Activated CD4-positive, alpha-beta T cell treated with anti-CD3 and anti-CD28 coated beads for 4 hours (primary cell): Measurements from ENCODE around the gene SMIM1.

Source experiments
- DNase-seq, 2 donors: peaks; one replicate each; pipeline ENCODE4 v3.0.0-alpha.2; 2020

The SMIM1 gene

DNA sequence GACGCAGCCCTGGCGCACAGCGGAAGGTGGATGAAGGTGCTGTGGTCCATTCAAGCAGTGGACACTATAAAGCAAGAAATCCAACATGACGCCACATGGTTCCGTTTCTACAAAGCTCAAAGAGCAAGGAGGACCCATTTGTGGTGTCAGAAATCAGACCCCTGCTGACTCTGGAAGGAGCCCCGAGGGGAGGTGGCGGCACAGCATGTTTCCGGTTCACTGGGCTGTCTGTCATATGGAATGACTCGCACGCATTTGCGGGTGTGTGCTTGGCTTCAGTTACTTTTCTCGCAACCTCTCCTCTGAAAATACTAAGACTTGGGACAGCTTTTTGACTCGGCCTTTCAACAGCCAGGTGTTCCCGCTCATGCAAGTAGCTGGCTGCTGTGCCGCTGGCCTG, 52.8 kb downstream of the SMIM1 start:
- no peak for DNase-seq
